ENCODE results near the gene DNAAF5.

DNAAF5 gene

GRCh38 chr7:805261-805660, 78.8 kb downstream of the DNAAF5 start:
- DNase-seq (ENCODE audit: low read depth): no peak
- no peak overlapping the region for H3K4me3 ChIP-seq (ENCODE audit: control insufficient read depth, low read depth, low read length)
- TF ChIP-seq CTCF (IDR thresholded peaks at IDR 0.05; ENCODE audit: control insufficient read depth, insufficient read depth, low read depth, low read length, missing control alignments): no peak

- no peak for DNase-seq (ENCODE audit: low read depth)
- peak overlapping the region; percentile 54 for H3K4me3 ChIP-seq (ENCODE audit: control insufficient read depth, low read depth, low read length)
- TF ChIP-seq CTCF (IDR thresholded peaks at IDR 0.05; ENCODE audit: control insufficient read depth, insufficient read depth, low read depth, low read length, missing control alignments): no peak
These were observed 89.1 kb downstream of the DNAAF5 start for GRCh38 chr7:815284-816216.

- no peak for TF ChIP-seq CTCF (IDR thresholded peaks at IDR 0.05; ENCODE audit: control insufficient read depth, insufficient read depth, low read depth, low read length, missing control alignments)
- peak overlapping the region; percentile 89 for H3K4me3 ChIP-seq (ENCODE audit: control insufficient read depth, low read depth, low read length)
- DNase-seq (ENCODE audit: low read depth): peak; percentile 84
These were observed 89.8 kb downstream of the DNAAF5 start for GRCh38 chr7:816300-816750.

- DNase-seq (ENCODE audit: low read depth): no peak
- no peak for TF ChIP-seq CTCF (IDR thresholded peaks at IDR 0.05; ENCODE audit: control insufficient read depth, insufficient read depth, low read depth, low read length, missing control alignments)
- peak overlapping the region; percentile 89 for H3K4me3 ChIP-seq (ENCODE audit: control insufficient read depth, low read depth, low read length)
These were observed 90.5 kb downstream of the DNAAF5 start for GRCh38 chr7:816751-817671.

- peak; percentile 21 for DNase-seq (ENCODE audit: low read depth)
- H3K4me3 ChIP-seq (ENCODE audit: control insufficient read depth, low read depth, low read length): no peak overlapping the region
These were observed 91.7 kb downstream of the DNAAF5 start for GRCh38 chr7:818031-818699.

More at GRCh38 chr7:818031-818699, 91.7 kb downstream of the DNAAF5 start:
- peak; percentile 4 for TF ChIP-seq CTCF (IDR thresholded peaks at IDR 0.05; ENCODE audit: control insufficient read depth, insufficient read depth, low read depth, low read length, missing control alignments)
